Esophagus muscularis mucosa (tissue), 4 donors: ENCODE data around the gene INO80B. TPM values are rescaled to one million over a fixed set of nuclear protein-coding genes. Genes with fewer than 3 reads are reported as not detected.
A peak's percentile ranks its signal among the peaks of the same experiment; 100 is the strongest.

Experiments used
- DNase-seq: peaks from one replicate; pipeline ENCODE4 v3.0.0-alpha.2; 2017; ENCODE audit errors: extremely low spot score
- H3K27ac ChIP-seq, 4 donors: fragments of 200-600 bp; sonication (generic); replicated peaks in 1 of 4; 1 replicate in 3 of 4; 2 replicates in 1 of 4; pipeline ENCODE4 v1.5.1; 2016 to 2019; ENCODE audit warnings: mild to moderate bottlenecking in 1 of 4
- H3K27me3 ChIP-seq, 4 donors: fragments of 200-600 bp; sonication (generic); one replicate each; pipeline versions ENCODE4 v1.5.1 to v1.6.0; 2016 to 2019
- H3K36me3 ChIP-seq, 4 donors: fragments of 200-600 bp; sonication (generic); one replicate each; pipeline ENCODE4 v1.5.1; 2016 to 2019
- H3K4me1 ChIP-seq, 4 donors: fragments of 200-600 bp; sonication (generic); one replicate each; pipeline ENCODE4 v1.5.1; 2016 to 2019
- H3K4me3 ChIP-seq, 4 donors: fragments of 200-600 bp; sonication (generic); 1 replicate in 2 of 4; 2 replicates in 2 of 4; pipeline ENCODE4 v1.5.1; 2016 to 2019; ENCODE audit warnings: mild to moderate bottlenecking in 4 of 4, moderate library complexity in 1 of 4
- H3K9me3 ChIP-seq, 4 donors: fragments of 200-600 bp; sonication (generic); 1 replicate in 3 of 4; 2 replicates in 1 of 4; pipeline ENCODE4 v1.5.1; 2016 to 2019
- CTCF ChIP-seq, 3 experiments: fragments of 200-600 bp in 2 of 3; fragments of 450-650 bp in 1 of 3; sonication (generic) in 2 of 3; IDR thresholded peaks; one replicate each; pipeline ENCODE4 v1.5.1; 2017 to 2019; ENCODE audit warnings: antibody characterized with exemption in 3 of 3, mild to moderate bottlenecking in 2 of 3, moderate library complexity in 1 of 3
- EP300 ChIP-seq: sonication (generic); formaldehyde crosslinking; IDR thresholded peaks from one replicate; pipeline ENCODE4 v1.6.1; 2017; ENCODE audit warnings: antibody characterized with exemption
- POLR2A ChIP-seq: fragments of 450-650 bp; IDR thresholded peaks from one replicate; pipeline ENCODE4 v1.6.1; 2017; ENCODE audit warnings: antibody characterized with exemption, moderate library complexity, mild to moderate bottlenecking, low read depth
- POLR2AphosphoS5 ChIP-seq, 2 donors: sonication (generic); formaldehyde crosslinking; IDR thresholded peaks; one replicate each; pipeline ENCODE4 v1.6.1; 2017; ENCODE audit warnings: antibody characterized with exemption in 2 of 2
- WGBS: methylation state at CpG from one replicate; pipeline ENCODE4 v1.1.5; 2018; 5-methylcytosine and 5-hydroxymethylcytosine counted together
- intact Hi-C: fragments of 100-400 bp; cut with DNase I; formaldehyde crosslinking; loops from one replicate; pipeline ENCODE4 v1.15.1; 2023
- total RNA-seq, 4 donors: library from RNA; depleted of rRNA; stranded (reverse); fragments of >200 nt; gene quantifications; one replicate each; pipeline versions ENCODE4 v1.1.0 to v1.2.1, GENCODE V29; 2016

INO80B gene
- total RNA-seq, 4 donors from 2014 or later: 8.7 to 16.6 (median 10.6) TPM

- intact Hi-C loops: no loop called here
- TF ChIP-seq CTCF (IDR thresholded peaks at IDR 0.05) (no peak), EP300 (no peak), POLR2A (no peak), POLR2AphosphoS5 (IDR thresholded peaks at IDR 0.05) (no peak)
- H3K4me1 ChIP-seq: peaks cover 12 to 14% (median 13%) of the 10 kb centered on the region in 4 donors
- peaks cover 0 to 19% (median 13%) of the 10 kb centered on the region in 4 donors for H3K27me3 ChIP-seq
- no peak for DNase-seq
- H3K4me3 ChIP-seq: no peak overlapping the region
- H3K27ac ChIP-seq: no peak overlapping the region
- no peaks in the 10 kb centered on the region for H3K9me3 ChIP-seq
- H3K36me3 ChIP-seq: peaks cover 36 to 61% (median 53%) of the 10 kb centered on the region in 4 donors
- 93% methylated on average over 3 of the region's 3 CpGs for WGBS
Measured at GRCh38 chr2:74493546-74493945, 38.7 kb downstream of the INO80B start.

GRCh38 chr2:74495440-74495839 lies 40.6 kb downstream of the INO80B start:
- no peak for DNase-seq
- intact Hi-C loops: no loop called here
- H3K4me3 ChIP-seq: no peak overlapping the region
- WGBS: 86% methylated on average over 1 of the region's 1 CpG
- H3K36me3 ChIP-seq: peaks cover 31 to 42% (median 42%) of the 10 kb centered on the region in 4 donors
- no peaks in the 10 kb centered on the region for H3K9me3 ChIP-seq
- peaks cover 0 to 38% (median 32%) of the 10 kb centered on the region in 4 donors for H3K27me3 ChIP-seq
- TF ChIP-seq POLR2A: no peak
- TF ChIP-seq POLR2AphosphoS5 (IDR thresholded peaks at IDR 0.05): no peak
- TF ChIP-seq EP300: no peak
- no peak for TF ChIP-seq CTCF (IDR thresholded peaks at IDR 0.05)
- peaks cover 25 to 29% (median 27%) of the 10 kb centered on the region in 4 donors for H3K4me1 ChIP-seq
- H3K27ac ChIP-seq: no peak overlapping the region

GRCh38 chr2:74496997-74497776 lies 42.3 kb downstream of the INO80B start:
- intact Hi-C loops: no loop called here
- no peaks in the 10 kb centered on the region for H3K9me3 ChIP-seq
- H3K4me3 ChIP-seq: peak overlapping the region in 3 of 4 donors; percentile 31 to 40 (median 38)
- H3K27me3 ChIP-seq: peaks cover 0 to 55% (median 41%) of the 10 kb centered on the region in 4 donors
- DNase-seq: no peak
- H3K27ac ChIP-seq: no peak overlapping the region
- WGBS: 68% methylated on average over 12 of the region's 19 CpGs
- peaks cover 27 to 31% (median 28%) of the 10 kb centered on the region in 4 donors for H3K4me1 ChIP-seq
- TF ChIP-seq POLR2A: no peak
- TF ChIP-seq EP300: no peak
- TF ChIP-seq CTCF (IDR thresholded peaks at IDR 0.05): no peak
- no peak for TF ChIP-seq POLR2AphosphoS5 (IDR thresholded peaks at IDR 0.05)
- H3K36me3 ChIP-seq: peaks cover 15 to 25% (median 24%) of the 10 kb centered on the region in 4 donors

GRCh38 chr2:74497777-74498499 lies 43.1 kb downstream of the INO80B start:
- Histone ChIP-seq H3K4me1 (peaks cover 30 to 39% (median 36%) of the 10 kb centered on the region in 4 donors), H3K27me3 (peaks cover 0 to 62% (median 48%) of the 10 kb centered on the region in 4 donors), H3K36me3 (peaks cover 7 to 17% (median 17%) of the 10 kb centered on the region in 4 donors), H3K4me3 (peak overlapping the region; percentile 31 to 40 (median 38)), H3K9me3 (no peaks in the 10 kb centered on the region), H3K27ac (no peak overlapping the region)
- TF ChIP-seq POLR2A (no peak), POLR2AphosphoS5 (IDR thresholded peaks at IDR 0.05) (peak in 1 of 2 donors; percentile 38)
- 3% methylated on average over 25 of the region's 61 CpGs for WGBS
- intact Hi-C loops: no loop called here
- no peak for DNase-seq
